ENCODE measurements around the gene DZIP1L.

Gene DZIP1L

GRCh38 chr3:138114988-138115971, at the start of gene DZIP1L:
Gene DZIP1L, minus strand, starts transcription at chr3:138115608. Its CDS starts 11,637 bp downstream, at chr3:138103971.
- TF ChIP-seq GATA3 (IDR thresholded peaks at IDR 0.05; ENCODE audit: low read depth, low read length), result no peak
- no peak for TF ChIP-seq GATA2 (IDR thresholded peaks at IDR 0.05; ENCODE audit: low read depth, low read length)

DNA sequence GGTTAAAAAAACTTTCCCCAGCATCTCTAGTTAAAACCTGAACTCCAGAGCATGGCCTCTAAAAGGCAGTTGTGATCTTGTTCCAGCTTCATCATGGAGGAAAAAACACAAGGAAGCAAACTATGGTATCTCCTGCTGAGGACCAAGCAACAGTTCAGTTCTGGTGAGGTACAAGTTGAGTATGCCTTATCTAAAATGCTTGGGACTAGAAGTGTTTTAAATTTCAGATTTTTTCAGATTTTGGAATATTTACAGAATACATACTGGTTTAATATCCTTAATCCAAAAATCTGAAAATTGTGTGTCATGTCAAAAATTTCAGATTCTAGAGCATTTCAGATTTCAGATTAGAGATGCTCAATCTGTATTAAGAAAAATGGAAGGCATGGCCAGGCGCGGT, 49.7 kb upstream of the DZIP1L start:
- TF ChIP-seq GATA3 (IDR thresholded peaks at IDR 0.05; ENCODE audit: low read depth, low read length) (no peak), GATA2 (IDR thresholded peaks at IDR 0.05; ENCODE audit: low read depth, low read length) (no peak)

- TF ChIP-seq GATA3 (IDR thresholded peaks at IDR 0.05; ENCODE audit: low read depth, low read length) (no peak), GATA2 (IDR thresholded peaks at IDR 0.05; ENCODE audit: low read depth, low read length) (no peak)
Measured at GRCh38 chr3:138157743-138158142, 42.3 kb upstream of the DZIP1L start.

- TF ChIP-seq GATA2 (IDR thresholded peaks at IDR 0.05; ENCODE audit: low read depth, low read length) (no peak), GATA3 (IDR thresholded peaks at IDR 0.05; ENCODE audit: low read depth, low read length) (no peak)
Measured at GRCh38 chr3:138154534-138154933, 39.1 kb upstream of the DZIP1L start.

DNA sequence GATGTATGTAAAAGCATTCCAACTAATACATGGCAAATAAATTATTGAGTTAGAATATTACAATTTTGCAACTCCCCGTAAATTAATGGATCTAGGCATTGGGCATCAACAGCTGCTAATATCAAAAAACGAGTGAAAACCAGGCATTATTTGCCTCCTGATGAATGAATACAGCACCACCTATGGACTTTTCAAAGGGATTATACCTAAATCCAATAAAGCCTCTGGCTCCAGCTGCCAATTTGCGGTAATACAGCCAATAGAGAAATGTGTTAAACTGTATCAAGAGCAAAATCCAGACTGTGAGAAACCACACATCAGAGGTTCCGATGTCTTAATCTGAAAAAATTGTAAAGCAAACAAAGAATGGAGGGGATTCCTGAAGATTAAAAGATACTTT, 33.1 kb upstream of the DZIP1L start:
- TF ChIP-seq GATA2 (IDR thresholded peaks at IDR 0.05; ENCODE audit: low read depth, low read length) (no peak), GATA3 (IDR thresholded peaks at IDR 0.05; ENCODE audit: low read depth, low read length) (no peak)

DNA sequence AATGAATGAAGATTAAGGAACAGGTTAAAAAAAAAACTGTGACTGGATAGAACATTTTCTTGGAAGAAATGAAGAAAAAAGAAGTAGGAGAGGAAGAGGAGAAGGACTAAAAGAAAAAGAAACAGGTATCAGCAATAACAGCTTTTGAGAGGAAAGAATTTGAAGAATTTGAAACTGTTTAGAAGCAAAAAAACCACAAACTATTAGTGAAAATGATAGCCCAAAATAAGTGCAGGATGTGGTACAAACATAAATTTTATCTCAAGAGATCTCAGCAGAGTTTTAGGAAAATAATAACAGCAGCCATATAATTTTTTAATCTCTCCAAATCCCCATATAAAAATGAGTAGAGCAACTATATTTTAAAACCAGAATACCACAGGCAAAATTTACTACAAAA, 25.5 kb upstream of the DZIP1L start:
- TF ChIP-seq GATA3 (IDR thresholded peaks at IDR 0.05; ENCODE audit: low read depth, low read length) (no peak), GATA2 (IDR thresholded peaks at IDR 0.05; ENCODE audit: low read depth, low read length) (no peak)

- TF ChIP-seq GATA3 (IDR thresholded peaks at IDR 0.05; ENCODE audit: low read depth, low read length), result no peak
- no peak for TF ChIP-seq GATA2 (IDR thresholded peaks at IDR 0.05; ENCODE audit: low read depth, low read length)
Measured at GRCh38 chr3:138139691-138140090, 24.3 kb upstream of the DZIP1L start.

DNA sequence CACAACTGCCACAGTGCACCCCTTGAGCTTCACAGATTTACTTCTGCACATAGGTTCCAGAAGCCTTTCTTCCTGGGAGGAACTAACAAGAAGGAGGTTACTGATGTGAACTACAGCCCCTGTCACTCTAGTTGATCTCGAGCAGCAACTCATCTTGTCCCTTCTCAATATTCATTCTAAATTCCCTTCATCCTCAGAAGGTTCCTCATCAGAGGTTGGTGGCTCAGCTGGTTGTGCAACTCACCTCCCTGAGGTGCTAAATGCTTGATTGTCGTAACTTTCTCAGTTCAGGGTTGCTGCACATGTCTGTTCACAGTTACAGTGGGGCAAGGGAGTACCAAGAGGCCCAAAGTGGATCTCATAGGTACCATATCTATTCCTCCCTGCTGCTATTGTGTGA, 22.5 kb upstream of the DZIP1L start:
- TF ChIP-seq GATA2 (IDR thresholded peaks at IDR 0.05; ENCODE audit: low read depth, low read length), result no peak
- no peak for TF ChIP-seq GATA3 (IDR thresholded peaks at IDR 0.05; ENCODE audit: low read depth, low read length)

GRCh38 chr3:138136201-138136600, 20.8 kb upstream of the DZIP1L start:
- TF ChIP-seq GATA3 (IDR thresholded peaks at IDR 0.05; ENCODE audit: low read depth, low read length) (no peak), GATA2 (IDR thresholded peaks at IDR 0.05; ENCODE audit: low read depth, low read length) (no peak)

- no peak for TF ChIP-seq GATA2 (IDR thresholded peaks at IDR 0.05; ENCODE audit: low read depth, low read length)
- TF ChIP-seq GATA3 (IDR thresholded peaks at IDR 0.05; ENCODE audit: low read depth, low read length), result no peak
Measured at GRCh38 chr3:138135833-138136194, 20.4 kb upstream of the DZIP1L start.

GRCh38 chr3:138135146-138135832, 19.9 kb upstream of the DZIP1L start:
- no peak for TF ChIP-seq GATA2 (IDR thresholded peaks at IDR 0.05; ENCODE audit: low read depth, low read length)
- TF ChIP-seq GATA3 (IDR thresholded peaks at IDR 0.05; ENCODE audit: low read depth, low read length), result no peak

GRCh38 chr3:138132239-138132638, 16.8 kb upstream of the DZIP1L start, which contains the start of gene A4GNT:
Gene A4GNT, minus strand, starts transcription at chr3:138132390. Its CDS starts 1,134 bp downstream, at chr3:138131256.
- TF ChIP-seq GATA3 (IDR thresholded peaks at IDR 0.05; ENCODE audit: low read depth, low read length) (no peak), GATA2 (IDR thresholded peaks at IDR 0.05; ENCODE audit: low read depth, low read length) (no peak)

DNA sequence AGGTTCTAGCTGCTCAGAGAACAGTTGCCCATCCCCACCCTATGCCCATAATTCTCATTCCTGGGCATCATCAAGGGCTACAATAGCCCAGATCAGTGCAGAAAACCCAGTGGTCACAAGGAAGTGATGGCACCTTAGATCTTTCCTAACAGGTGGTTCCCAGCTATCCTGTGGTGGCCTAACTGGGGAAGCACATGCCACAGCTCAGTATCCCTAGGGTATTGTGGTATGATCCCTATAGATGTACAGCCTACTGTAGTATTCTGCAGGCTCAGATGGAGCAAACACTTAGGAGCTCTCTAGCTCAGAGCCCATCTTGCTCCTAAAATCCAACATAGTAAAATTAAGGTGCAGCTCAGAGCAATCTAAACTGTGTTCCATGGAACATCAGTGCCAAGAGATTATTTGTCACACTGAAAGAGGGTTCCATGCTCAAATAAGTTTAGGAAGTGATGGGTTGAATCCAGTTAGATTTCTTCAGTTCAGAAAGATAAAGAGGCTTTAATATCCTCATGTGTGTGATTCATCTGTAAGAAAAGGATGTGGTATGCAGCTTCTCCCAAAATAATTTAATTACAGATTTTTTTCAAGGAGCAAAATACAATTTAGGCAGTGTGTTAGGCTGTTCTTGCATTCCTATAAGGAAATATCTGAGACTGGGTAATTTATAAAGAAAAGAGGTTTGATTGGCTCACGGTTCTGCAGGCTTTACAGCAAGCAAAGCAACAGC, 12.4 kb upstream of the DZIP1L start:
- TF ChIP-seq GATA2 (IDR thresholded peaks at IDR 0.05; ENCODE audit: low read depth, low read length), result no peak
- TF ChIP-seq GATA3 (IDR thresholded peaks at IDR 0.05; ENCODE audit: low read depth, low read length), result no peak
